HCT116 (cell line): ENCODE data around the gene TMC1. TPM values are rescaled to one million over a fixed set of nuclear protein-coding genes. Genes with fewer than 3 reads are reported as not detected.

Source experiments
- ATAC-seq: fragments of 200-7000 bp; cut with Tn5 transposase; 2 replicates; pipeline ENCODE4 v1.9.1; 2020; ENCODE audit warnings: mild to moderate bottlenecking, moderate library complexity
- BruUV-seq: library from RNA; stranded (reverse); fragments of 400-500 nt; replicated peaks from 2 replicates; lab custom pipeline; 2021; lab: Mats Ljungman, UMichigan
- CTCF ChIA-PET: fragments of 300-600 bp; sonication (Branson Sonifier 250); formaldehyde crosslinking; loops from one replicate; lab custom pipeline; 2021; ENCODE audit warnings: antibody characterized with exemption; lab: Charles Lee
- POLR2A ChIA-PET: fragments of 300-600, 350-600 bp; sonication (Branson Sonifier 250); formaldehyde crosslinking; loops from one replicate; lab custom pipeline; 2021; ENCODE audit warnings: antibody characterized with exemption; lab: Charles Lee
- RAD21 ChIA-PET, 2 experiments: fragments of 300-600 bp; sonication (Branson Sonifier 250); formaldehyde crosslinking; loops; one replicate each; lab custom pipeline; 2023; ENCODE audit warnings: low total read pairs in 2 of 2; ENCODE audit not compliant: uncharacterized antibody in 2 of 2, unreplicated experiment in 2 of 2, low non-redundant PET in 1 of 2; lab: Charles Lee
- DNase-seq: peaks from one replicate; pipeline ENCODE4 v3.0.0-alpha.2; 2010; ENCODE audit warnings: low read depth, low spot score
- H2AFZ ChIP-seq: fragments of 200-600 bp; shearing (Covaris generic), sonication (generic); 2 replicates; pipeline ENCODE4 v1.6.1; 2017; ENCODE audit warnings: low read depth, mixed run types, mixed read lengths, antibody characterized with exemption, low read length; ENCODE audit not compliant: poor library complexity, severe bottlenecking
- H3K27ac ChIP-seq: 2 replicates; pipeline ENCODE4 v1.5.1; 2012; ENCODE audit warnings: low read depth, low read length
- H3K27me3 ChIP-seq: fragments of 200-600 bp; sonication (generic); 2 replicates; pipeline ENCODE4 v1.6.1; 2016; ENCODE audit warnings: mixed run types, low read length, mixed read lengths; ENCODE audit not compliant: insufficient read depth
- H3K36me3 ChIP-seq, 2 experiments: fragments of 200-500 bp in 1 of 2; fragments of 200-600 bp in 1 of 2; sonication (Bioruptor generic) in 1 of 2; sonication (generic) in 1 of 2; 2 replicates each; pipeline versions ENCODE4 v1.5.1 to v1.6.1; 2014 to 2016; ENCODE audit warnings: low read length in 2 of 2, inconsistent platforms in 1 of 2, mixed read lengths in 1 of 2, mixed run types in 1 of 2; ENCODE audit not compliant: insufficient read depth in 2 of 2, control insufficient read depth in 1 of 2
- H3K4me1 ChIP-seq, 2 experiments: fragments of 200-600 bp in 1 of 2; sonication (generic) in 1 of 2; 2 replicates each; pipeline versions ENCODE4 v1.5.1 to v1.6.1; 2012 to 2017; ENCODE audit warnings: low read length in 2 of 2, inconsistent platforms in 1 of 2, mild to moderate bottlenecking in 1 of 2, mixed read lengths in 1 of 2, mixed run types in 1 of 2, moderate library complexity in 1 of 2; ENCODE audit not compliant: insufficient read depth in 2 of 2, control insufficient read depth in 1 of 2
- H3K4me2 ChIP-seq: fragments of 200-600 bp; sonication (generic); 2 replicates; pipeline ENCODE4 v1.6.1; 2017; ENCODE audit warnings: mixed run types, low read length, mixed read lengths
- H3K4me3 ChIP-seq, 2 experiments: fragments of 200-600 bp in 1 of 2; sonication (generic) in 1 of 2; replicated peaks in 1 of 2; 2 replicates each; pipeline ENCODE4 v1.5.1; 2011 to 2016; ENCODE audit warnings: low read length in 2 of 2, control low read depth in 1 of 2, low read depth in 1 of 2, mild to moderate bottlenecking in 1 of 2, mixed read lengths in 1 of 2, mixed run types in 1 of 2
- H3K79me2 ChIP-seq: fragments of 200-600 bp; sonication (generic); 2 replicates; pipeline ENCODE4 v1.6.1; 2017; ENCODE audit warnings: mild to moderate bottlenecking, mixed run types, low read length, moderate library complexity, mixed read lengths; ENCODE audit not compliant: insufficient read depth
- H3K9ac ChIP-seq: fragments of 200-600 bp; sonication (generic); 2 replicates; pipeline ENCODE4 v1.6.1; 2016; ENCODE audit warnings: low read length, mixed read lengths
- H3K9me2 ChIP-seq: fragments of 200-600 bp; sonication (generic), shearing (Covaris generic); 2 replicates; pipeline ENCODE4 v1.6.1; 2017; ENCODE audit warnings: mixed run types, mild to moderate bottlenecking, moderate library complexity; ENCODE audit not compliant: insufficient read depth
- H3K9me3 ChIP-seq, 2 experiments: fragments of 200-500 bp in 1 of 2; fragments of 200-600 bp in 1 of 2; sonication (Bioruptor generic) in 1 of 2; sonication (generic) in 1 of 2; 2 replicates each; pipeline ENCODE4 v1.6.1; 2014 to 2017; ENCODE audit warnings: low read length in 2 of 2, mixed read lengths in 2 of 2, inconsistent platforms in 1 of 2, low read depth in 1 of 2, mild to moderate bottlenecking in 1 of 2, mixed run types in 1 of 2, moderate library complexity in 1 of 2; ENCODE audit not compliant: control insufficient read depth in 1 of 2, insufficient read depth in 1 of 2
- H4K20me1 ChIP-seq: fragments of 200-600 bp; sonication (generic), shearing (Covaris generic); 2 replicates; pipeline ENCODE4 v1.6.1; 2017; ENCODE audit warnings: mixed run types, mild to moderate bottlenecking, moderate library complexity; ENCODE audit not compliant: insufficient read depth
- ATF3 ChIP-seq: IDR thresholded peaks from 2 replicates; pipeline ENCODE4 v1.6.1; 2012
- CBX3 ChIP-seq: IDR thresholded peaks from 2 replicates; pipeline ENCODE4 v1.6.1; 2012; ENCODE audit warnings: low read depth
- CEBPB ChIP-seq: IDR thresholded peaks from 2 replicates; pipeline ENCODE4 v1.6.1; 2012; ENCODE audit warnings: low read depth
- CTCF ChIP-seq, 3 experiments: fragments of 200-600 bp in 1 of 3; sonication (generic) in 1 of 3; IDR thresholded peaks in 2 of 3; conservative IDR thresholded peaks in 1 of 3; 2 replicates each; pipeline ENCODE4 v1.5.1; 2012 to 2017; ENCODE audit warnings: low read depth in 2 of 3, low read length in 2 of 3, antibody characterized with exemption in 1 of 3, borderline replicate concordance in 1 of 3, control low read depth in 1 of 3, mild to moderate bottlenecking in 1 of 3, mixed read lengths in 1 of 3, mixed run types in 1 of 3, moderate library complexity in 1 of 3; ENCODE audit not compliant: insufficient read depth in 1 of 3
- EGR1 ChIP-seq: IDR thresholded peaks from 2 replicates; pipeline ENCODE4 v1.6.1; 2012; ENCODE audit warnings: low read depth
- EZH2 ChIP-seq: fragments of 200-600 bp; sonication (generic); IDR thresholded peaks from 2 replicates; pipeline ENCODE4 v1.6.1; 2017; ENCODE audit warnings: antibody characterized with exemption, mixed run types
- FOSL1 ChIP-seq: IDR thresholded peaks from 2 replicates; pipeline ENCODE4 v1.6.1; 2012; ENCODE audit warnings: low read depth
- JUND ChIP-seq: IDR thresholded peaks from 2 replicates; pipeline ENCODE4 v1.6.1; 2012
- MAX ChIP-seq: IDR thresholded peaks from 2 replicates; pipeline ENCODE4 v1.6.1; 2012
- POLR2A ChIP-seq: IDR thresholded peaks from 2 replicates; pipeline ENCODE4 v1.7.0; 2011; ENCODE audit warnings: borderline replicate concordance; ENCODE audit not compliant: insufficient read depth, insufficient read length; ENCODE audit errors: extremely low read depth
- POLR2AphosphoS5 ChIP-seq: IDR thresholded peaks from 2 replicates; pipeline ENCODE4 v1.6.1; 2011; ENCODE audit warnings: mild to moderate bottlenecking, low read depth, low read length, moderate library complexity
- RAD21 ChIP-seq: IDR thresholded peaks from 2 replicates; pipeline ENCODE4 v1.6.1; 2012; ENCODE audit warnings: low read depth, mild to moderate bottlenecking
- REST ChIP-seq: IDR thresholded peaks from 2 replicates; pipeline ENCODE4 v1.6.1; 2012; ENCODE audit warnings: low read depth
- SP1 ChIP-seq: IDR thresholded peaks from 2 replicates; pipeline ENCODE4 v1.6.1; 2012; ENCODE audit warnings: low read depth
- TCF7L2 ChIP-seq: IDR thresholded peaks from 2 replicates; pipeline ENCODE4 v1.7.0; 2011; ENCODE audit warnings: borderline replicate concordance, inconsistent platforms; ENCODE audit not compliant: insufficient read depth, insufficient read length; ENCODE audit errors: extremely low read depth
- YY1 ChIP-seq: IDR thresholded peaks from 2 replicates; pipeline ENCODE4 v1.6.1; 2011; ENCODE audit warnings: low read length, low read depth, moderate library complexity, mild to moderate bottlenecking; ENCODE audit not compliant: insufficient replicate concordance; ENCODE audit errors: extremely low read depth
- ZBTB33 ChIP-seq: IDR thresholded peaks from 2 replicates; pipeline ENCODE4 v1.6.1; 2011; ENCODE audit warnings: mild to moderate bottlenecking, low read length, moderate library complexity; ENCODE audit not compliant: insufficient replicate concordance; ENCODE audit errors: extremely low read depth
- ZNF274 ChIP-seq: fragments of 200-500 bp; sonication (Bioruptor generic); IDR thresholded peaks from 2 replicates; pipeline ENCODE4 v1.6.1; 2014; ENCODE audit warnings: mild to moderate bottlenecking, low read depth, low read length, inconsistent platforms
- intact Hi-C: fragments of 100-400 bp; cut with micrococcal nuclease; formaldehyde crosslinking; loops from 2 replicates; pipeline ENCODE4 v1.10.0; 2022
- total RNA-seq: library from RNA; stranded (reverse); gene quantifications from one replicate; pipeline ENCODE4 v1.2.1, GENCODE V29; 2021; ENCODE audit not compliant: unreplicated experiment

TMC1 gene
- total RNA-seq, 1 experiment from 2014 or later: 0.57 TPM

GRCh38 chr9:72650206-72650605 lies 128.8 kb downstream of the TMC1 start:
- intact Hi-C loops: no loop called here
- TF ChIP-seq YY1 (no peak), RAD21 (no peak), JUND (no peak), ZBTB33 (no peak), MAX (no peak), POLR2A (no peak), SP1 (no peak), CEBPB (no peak), EZH2 (no peak), REST (no peak), CTCF (IDR thresholded peaks at IDR 0.05 in 2 of 3, conservative IDR thresholded peaks at IDR 0.05 in 1 of 3; ENCODE audit: borderline replicate concordance in 1 of 3, insufficient read depth in 1 of 3, low read depth in 2 of 3, low read length in 2 of 3) (no peak), ATF3 (no peak), FOSL1 (no peak), EGR1 (no peak), POLR2AphosphoS5 (no peak), TCF7L2 (no peak), ZNF274 (no peak), CBX3 (no peak)
- Histone ChIP-seq H4K20me1 (no peaks in the 10 kb centered on the region), H3K4me2 (no peak overlapping the region), H2AFZ (no peak overlapping the region), H3K9me3 (no peaks in the 10 kb centered on the region), H3K79me2 (no peaks in the 10 kb centered on the region), H3K4me3 (no peak overlapping the region), H3K36me3 (no peaks in the 10 kb centered on the region), H3K9ac (no peak overlapping the region), H3K9me2 (0 out of 2 replicates have a peak, but pooled peaks cover 3% of the 10 kb centered on the region), H3K4me1 (no peaks in the 10 kb centered on the region), H3K27ac (no peak overlapping the region), H3K27me3 (no peaks in the 10 kb centered on the region)
- ChIA-PET POLR2A (no interaction called here), RAD21 (no interaction called here), CTCF (no interaction called here)
- no TSS peak for BruUV-seq
- DNase-seq: no peak
- no peak for ATAC-seq
